GM13977 (cell line): Measurements from ENCODE around the gene SNAP29.
"Not testable (repeated sequence)": the region's sequence is repeated elsewhere in the genome, so short reads cannot be mapped to it uniquely, and the experiment has no call there.

Experiments
- DNase-seq: peaks from one replicate; pipeline ENCODE4 v3.0.0; 2012; ENCODE audit warnings: low spot score
- in situ Hi-C: fragments of 300-500 bp; cut with MboI; formaldehyde crosslinking; loops from one replicate; pipeline ENCODE4 v1.12.0; 2022; ENCODE audit warnings: low sequenced_read_pairs, low pct_unique_long_range_greater_than_20kb, mixed read lengths, inconsistent platforms; ENCODE audit not compliant: unreplicated experiment
- TF ChIP-seq, protein P1 (sequence below): IDR thresholded peaks from 2 replicates; pipeline ENCODE4 v1.5.1; 2012; ENCODE audit warnings: mild to moderate bottlenecking, control low read depth; ENCODE audit not compliant: insufficient read depth; ENCODE audit errors: extremely low read depth, missing control alignments

The SNAP29 gene

DNA sequence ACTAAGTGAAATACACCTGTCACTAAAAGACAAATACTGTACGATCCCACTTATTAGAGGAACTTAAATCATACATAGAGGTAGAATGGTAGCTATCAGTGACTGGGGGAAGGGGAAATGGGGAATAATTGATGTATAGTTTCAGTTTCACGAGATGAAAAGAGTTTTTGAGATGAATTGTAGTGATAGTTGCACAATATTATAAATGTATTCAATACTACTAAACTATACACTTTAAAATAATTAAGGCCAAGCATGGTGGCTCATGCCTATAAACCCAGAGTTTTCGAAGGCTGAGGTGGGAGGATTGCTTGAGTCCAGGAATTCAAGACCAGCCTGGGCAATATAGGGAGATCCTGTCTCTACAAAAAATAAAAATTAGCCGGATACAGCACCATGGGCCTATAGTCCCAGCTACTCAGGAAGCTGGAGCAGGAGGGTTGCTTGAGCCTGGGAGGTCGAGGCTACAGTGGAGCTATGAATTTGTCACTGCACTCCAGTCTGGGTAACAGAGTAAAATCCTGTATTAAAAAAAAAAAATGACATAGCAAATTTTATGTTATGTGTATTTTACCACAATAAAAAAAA is 44.5 kb upstream of the SNAP29 start:
- TF ChIP-seq, protein P1, sequence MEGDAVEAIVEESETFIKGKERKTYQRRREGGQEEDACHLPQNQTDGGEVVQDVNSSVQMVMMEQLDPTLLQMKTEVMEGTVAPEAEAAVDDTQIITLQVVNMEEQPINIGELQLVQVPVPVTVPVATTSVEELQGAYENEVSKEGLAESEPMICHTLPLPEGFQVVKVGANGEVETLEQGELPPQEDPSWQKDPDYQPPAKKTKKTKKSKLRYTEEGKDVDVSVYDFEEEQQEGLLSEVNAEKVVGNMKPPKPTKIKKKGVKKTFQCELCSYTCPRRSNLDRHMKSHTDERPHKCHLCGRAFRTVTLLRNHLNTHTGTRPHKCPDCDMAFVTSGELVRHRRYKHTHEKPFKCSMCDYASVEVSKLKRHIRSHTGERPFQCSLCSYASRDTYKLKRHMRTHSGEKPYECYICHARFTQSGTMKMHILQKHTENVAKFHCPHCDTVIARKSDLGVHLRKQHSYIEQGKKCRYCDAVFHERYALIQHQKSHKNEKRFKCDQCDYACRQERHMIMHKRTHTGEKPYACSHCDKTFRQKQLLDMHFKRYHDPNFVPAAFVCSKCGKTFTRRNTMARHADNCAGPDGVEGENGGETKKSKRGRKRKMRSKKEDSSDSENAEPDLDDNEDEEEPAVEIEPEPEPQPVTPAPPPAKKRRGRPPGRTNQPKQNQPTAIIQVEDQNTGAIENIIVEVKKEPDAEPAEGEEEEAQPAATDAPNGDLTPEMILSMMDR: no peak
- in situ Hi-C loops: no loop called here

DNA sequence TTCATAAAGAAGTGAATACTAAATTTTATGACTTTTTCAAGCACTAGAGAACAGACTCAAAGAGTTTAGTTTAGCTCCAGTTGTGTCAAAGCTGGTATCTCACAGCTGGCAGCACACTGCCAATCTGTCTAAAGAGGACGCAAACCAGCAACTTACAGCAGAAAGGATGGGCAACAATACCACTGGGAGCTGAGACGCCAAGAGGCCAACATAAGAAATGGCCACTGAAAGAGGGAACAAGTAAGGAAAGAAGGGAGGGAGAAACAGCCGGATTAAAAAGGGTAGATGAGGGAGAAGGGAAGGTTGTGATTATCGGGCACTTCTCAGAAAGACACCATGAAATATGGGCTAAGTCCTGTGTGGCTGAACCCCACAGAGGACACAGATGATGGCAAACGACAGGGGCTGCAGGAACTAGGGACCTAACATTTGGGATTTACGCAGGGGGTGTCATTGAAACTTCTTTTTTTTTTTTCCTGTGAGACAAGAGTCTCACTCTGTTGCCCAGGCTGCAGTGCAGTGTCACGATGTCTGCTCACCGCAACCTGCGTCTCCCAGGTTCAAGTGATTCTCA is 43.2 kb upstream of the SNAP29 start:
- DNase-seq: no peak
- TF ChIP-seq, protein P1: no peak
- in situ Hi-C loops: no loop called here

More for the DNA sequence above, 44.5 kb upstream of the SNAP29 start:
- no peak for DNase-seq

DNA sequence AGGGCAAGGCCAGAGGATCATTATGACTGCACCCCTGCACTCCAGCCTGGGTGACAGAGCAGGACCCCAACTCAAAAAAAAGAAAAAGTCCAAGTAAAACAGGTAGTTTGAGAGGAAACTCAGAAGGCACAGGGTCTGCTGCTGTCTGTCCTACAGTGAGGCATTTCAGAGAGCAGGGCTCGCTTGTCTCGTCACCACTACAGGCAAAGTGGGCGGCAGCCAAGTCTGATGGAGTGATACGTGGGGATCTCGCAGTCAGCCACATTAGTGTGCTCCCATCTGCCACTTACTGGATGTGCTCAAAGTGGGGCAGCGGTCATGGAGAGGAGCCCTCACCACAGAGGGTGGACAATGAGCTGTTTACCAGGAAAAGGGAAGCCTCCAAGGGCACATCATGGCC is 42.2 kb upstream of the SNAP29 start:
- no peak for DNase-seq
- TF ChIP-seq, protein P1: no peak
- in situ Hi-C loops: no loop called here

DNA sequence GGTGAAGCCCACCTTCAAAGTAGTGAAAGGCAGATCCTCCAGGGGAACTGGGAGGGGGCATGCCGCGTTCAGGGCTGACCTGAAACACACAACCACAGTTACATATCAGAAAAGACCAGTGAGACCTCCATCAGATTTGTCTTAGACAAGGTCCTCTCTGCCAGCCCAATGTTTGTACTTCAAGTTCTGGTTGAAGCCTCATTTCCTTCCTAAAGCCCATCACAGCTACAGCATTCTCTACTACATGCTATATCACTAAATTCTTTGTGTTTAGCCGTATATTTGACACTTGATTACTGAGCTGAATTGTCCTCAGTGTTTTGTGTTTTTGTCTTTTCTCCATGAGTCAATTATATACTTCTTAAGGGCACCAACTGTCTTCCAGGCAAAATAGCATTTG is 40.3 kb upstream of the SNAP29 start:
- in situ Hi-C loops: no loop called here
- TF ChIP-seq, protein P1: no peak
- DNase-seq: no peak

DNA sequence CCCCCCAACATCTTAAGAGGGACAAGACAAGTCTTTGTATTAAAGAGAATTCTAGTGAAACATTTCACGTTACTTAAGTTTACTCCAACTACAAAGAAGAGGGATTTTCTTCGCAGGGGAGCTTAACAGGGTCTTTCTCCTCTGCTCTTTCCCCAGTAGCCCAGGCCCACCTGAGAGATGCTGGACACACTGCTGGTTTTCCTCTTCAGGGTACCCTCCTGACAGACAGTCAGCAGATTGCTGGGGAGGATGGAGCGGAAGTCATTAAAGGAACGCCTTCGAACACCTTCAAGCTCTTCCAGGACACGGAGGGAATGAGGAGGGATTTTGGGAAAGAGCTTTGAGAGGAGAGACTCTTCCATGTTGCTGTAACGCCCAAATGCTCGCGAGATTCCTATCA is 39.3 kb upstream of the SNAP29 start:
- no peak for DNase-seq
- in situ Hi-C loops: no loop called here
- TF ChIP-seq, protein P1: no peak

DNA sequence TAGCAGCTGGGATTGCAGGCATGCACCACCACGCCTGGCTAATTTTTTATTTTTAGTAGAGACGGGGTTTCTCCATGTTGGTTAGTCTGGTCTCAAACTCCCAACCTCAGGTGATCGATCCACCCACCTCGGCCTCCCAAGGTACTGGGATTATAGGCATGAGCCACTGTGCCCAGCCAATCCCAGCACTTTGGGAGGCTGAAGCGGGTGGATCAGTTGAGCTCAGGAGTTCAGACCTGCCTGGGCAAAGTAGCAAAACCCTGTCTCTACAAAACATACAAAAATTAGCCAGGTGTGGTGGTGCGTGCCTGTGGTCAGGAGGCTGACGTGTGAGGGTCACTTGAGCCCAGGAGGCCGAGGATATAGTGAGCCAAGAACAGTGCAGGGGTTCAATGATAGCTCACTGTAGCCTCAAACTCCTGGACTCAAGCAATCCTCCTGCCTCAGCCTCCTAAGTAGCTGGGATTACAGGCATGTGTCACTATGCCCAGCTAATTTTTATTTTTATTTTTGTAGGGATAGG is 37.0 kb upstream of the SNAP29 start:
- DNase-seq, in situ Hi-C loops: not testable (repeated sequence)

DNA sequence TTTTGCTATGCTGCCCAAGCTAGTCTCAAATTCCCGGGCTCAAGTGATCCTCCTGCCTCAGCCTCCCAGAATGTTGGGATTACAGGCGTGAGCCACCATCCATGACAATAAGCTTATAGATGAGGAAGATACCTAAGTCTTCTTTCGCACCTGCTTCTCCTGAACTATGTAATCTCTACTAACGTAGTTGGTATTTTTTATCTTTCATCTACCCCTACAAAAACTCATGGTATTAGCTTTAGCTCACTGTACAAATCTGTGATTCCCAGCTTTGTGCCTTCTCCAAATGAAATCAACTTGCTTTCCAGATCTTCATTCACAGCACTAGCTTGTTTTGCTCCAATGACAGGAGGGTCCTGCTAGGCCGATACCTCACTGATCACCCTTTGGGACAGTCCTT is 36.6 kb upstream of the SNAP29 start:
- TF ChIP-seq, protein P1: no peak
- in situ Hi-C loops: no loop called here
- no peak for DNase-seq
